HepG2 (cell line): ENCODE data around the gene NIFK. TPM values are rescaled to one million over a fixed set of nuclear protein-coding genes. Genes with fewer than 3 reads are reported as not detected.

Experiments
- ARID2 ChIP-seq: sonication (generic); formaldehyde crosslinking; IDR thresholded peaks from 2 replicates; pipeline ENCODE4 v1.8.1; 2022; ENCODE audit warnings: mild to moderate bottlenecking, missing genetic modification reagents, borderline replicate concordance
- ATAD3A ChIP-seq: sonication (generic); formaldehyde crosslinking; IDR thresholded peaks from 2 replicates; pipeline ENCODE4 v1.4.0; 2020; ENCODE audit warnings: missing genetic modification reagents
- GLMP ChIP-seq: sonication (generic); formaldehyde crosslinking; IDR thresholded peaks from 2 replicates; pipeline ENCODE4 v1.9.0; 2021; ENCODE audit warnings: missing genetic modification reagents, mild to moderate bottlenecking, borderline replicate concordance
- PHB2 ChIP-seq: fragments of 450-650 bp; IDR thresholded peaks from 2 replicates; pipeline ENCODE4 v1.6.1; 2018; ENCODE audit not compliant: partially characterized antibody
- PRDM15 ChIP-seq: sonication (generic); formaldehyde crosslinking; IDR thresholded peaks from 2 replicates; pipeline ENCODE4 v1.4.0; 2020; ENCODE audit warnings: missing genetic modification reagents
- SSRP1 ChIP-seq: IDR thresholded peaks from 2 replicates; pipeline ENCODE4 v1.6.1; 2016; ENCODE audit warnings: control low read depth
- SUZ12 ChIP-seq: fragments of 150-350 bp; IDR thresholded peaks from 2 replicates; pipeline ENCODE4 v1.6.1; 2014; ENCODE audit warnings: low read depth, low read length
- TOPORS ChIP-seq: sonication (generic); formaldehyde crosslinking; IDR thresholded peaks from 2 replicates; pipeline ENCODE4 v1.8.0; 2023; ENCODE audit warnings: mild to moderate bottlenecking, missing genetic modification reagents
- ZBTB37 ChIP-seq: sonication (generic); formaldehyde crosslinking; IDR thresholded peaks from 2 replicates; pipeline ENCODE4 v1.4.0; 2020; ENCODE audit warnings: mild to moderate bottlenecking, missing genetic modification reagents
- ZFYVE20 ChIP-seq: sonication (generic); formaldehyde crosslinking; IDR thresholded peaks from 2 replicates; pipeline ENCODE4 v1.8.0; 2023; ENCODE audit warnings: low read depth, mild to moderate bottlenecking, moderate library complexity, missing genetic modification reagents, borderline replicate concordance
- ZKSCAN5 ChIP-seq: sonication (generic); formaldehyde crosslinking; IDR thresholded peaks from 2 replicates; pipeline ENCODE4 v1.5.1; 2020; ENCODE audit warnings: mild to moderate bottlenecking, missing genetic modification reagents
- ZNF317 ChIP-seq: sonication (generic); formaldehyde crosslinking; IDR thresholded peaks from 2 replicates; pipeline ENCODE4 v1.5.0; 2020; ENCODE audit warnings: mild to moderate bottlenecking, missing genetic modification reagents
- ZNF407 ChIP-seq: sonication (generic); formaldehyde crosslinking; IDR thresholded peaks from one replicate; pipeline ENCODE4 v1.5.1; 2020; ENCODE audit warnings: mild to moderate bottlenecking, missing genetic modification reagents; ENCODE audit errors: not compliant biosample characterization
- ZSCAN9 ChIP-seq: IDR thresholded peaks from 2 replicates; pipeline ENCODE4 v1.6.1; 2016; ENCODE audit warnings: borderline replicate concordance
- polyA plus RNA-seq, 8 experiments: library from polyadenylated mRNA; depleted of rRNA in 3 of 8; stranded (reverse) in 7 of 8; unstranded in 1 of 8; fragments of >200 nt; fragmentation: Illumina TruSeq in 4 of 8; extraction: Trizol in 4 of 8; gene quantifications; 2 replicates each; pipeline versions ENCODE4 v1.2.1 to v1.2.3, GENCODE V29; 2011 to 2016; ENCODE audit warnings: low read depth in 4 of 8, missing spikeins in 1 of 8, mixed read lengths in 1 of 8; ENCODE audit not compliant: insufficient read depth in 1 of 8
- total RNA-seq, 5 experiments: library from RNA; depleted of rRNA; stranded (reverse); fragments of >200 nt; fragmentation: Illumina TruSeq; extraction: Trizol; gene quantifications; 2 replicates each; pipeline ENCODE4 v1.2.3, GENCODE V29; 2016; ENCODE audit warnings: low read depth in 1 of 5

NIFK gene
- total and polyA plus RNA-seq, 2 of the 13 experiments (the other 11 are each of a cell fraction or from before 2014, with no cell fraction given): 19.6 to 105 TPM

GRCh38 chr2:121736462-121737336 is at the start of gene NIFK (continued):
- peak; percentile 82 for TF ChIP-seq ZNF407 (CRISPR knock-in tag)
- TF ChIP-seq ZSCAN9 (CRISPR knock-in tag): peak; percentile 79
- TF ChIP-seq ARID2 (CRISPR knock-in tag): no peak
- no peak for TF ChIP-seq SSRP1 (CRISPR knock-in tag)
- no peak for TF ChIP-seq SUZ12
- no peak for TF ChIP-seq TOPORS (CRISPR knock-in tag)
- TF ChIP-seq GLMP (CRISPR knock-in tag): no peak
- no peak for TF ChIP-seq ATAD3A (CRISPR knock-in tag)
- peak; percentile 80 for TF ChIP-seq ZNF317 (CRISPR knock-in tag)
- no peak for TF ChIP-seq ZKSCAN5 (CRISPR knock-in tag)
- no peak for TF ChIP-seq PHB2
- TF ChIP-seq PRDM15 (CRISPR knock-in tag): no peak
- 0 out of 2 replicates have a peak, but pooled peaks have one; percentile 17 for TF ChIP-seq ZFYVE20 (CRISPR knock-in tag)
- TF ChIP-seq ZBTB37 (CRISPR knock-in tag): peak; percentile 67; the same call in 1 of the 2 replicates
